Activated naive CD4-positive, alpha-beta T cell treated with anti-CD3 and anti-CD28 coated beads, Interleukin-2, amount 50 U/mL, for 72 hours (primary cell): Measurements from ENCODE around the gene SARS1. TPM values are rescaled to one million over a fixed set of nuclear protein-coding genes. Genes with fewer than 3 reads are reported as not detected.
"Not testable (repeated sequence)": the region's sequence is repeated elsewhere in the genome, so short reads cannot be mapped to it uniquely, and the experiment has no call there.

Experiments
- ATAC-seq, 2 donors: fragments of 150-1000 bp; cut with Tn5 transposase; 2 replicates each; pipeline ENCODE4 v1.10.0; 2021; ENCODE audit warnings: mild to moderate bottlenecking in 2 of 2, moderate library complexity in 2 of 2
- DNase-seq, 2 donors: peaks; one replicate each; pipeline ENCODE4 v3.0.0; 2021 to 2022; ENCODE audit warnings: low spot score in 2 of 2
- H3K27ac Mint-ChIP-seq, 2 donors: one replicate each; pipeline ENCODE4 v1.8.0; 2022; ENCODE audit warnings: mild to moderate bottlenecking in 2 of 2, mixed read lengths in 2 of 2
- H3K36me3 Mint-ChIP-seq, 2 donors: one replicate each; pipeline ENCODE4 v1.8.0; 2022; ENCODE audit warnings: mixed read lengths in 2 of 2
- H3K9me3 Mint-ChIP-seq, 2 donors: one replicate each; pipeline ENCODE4 v1.8.0; 2022; ENCODE audit warnings: mixed read lengths in 2 of 2
- total RNA-seq, 2 donors: library from RNA; stranded (reverse); gene quantifications; one replicate each; pipeline ENCODE4 v1.2.3, GENCODE V29; 2022

Gene SARS1
- total RNA-seq, 2 donors from 2014 or later, result 179 to 273 TPM

DNA sequence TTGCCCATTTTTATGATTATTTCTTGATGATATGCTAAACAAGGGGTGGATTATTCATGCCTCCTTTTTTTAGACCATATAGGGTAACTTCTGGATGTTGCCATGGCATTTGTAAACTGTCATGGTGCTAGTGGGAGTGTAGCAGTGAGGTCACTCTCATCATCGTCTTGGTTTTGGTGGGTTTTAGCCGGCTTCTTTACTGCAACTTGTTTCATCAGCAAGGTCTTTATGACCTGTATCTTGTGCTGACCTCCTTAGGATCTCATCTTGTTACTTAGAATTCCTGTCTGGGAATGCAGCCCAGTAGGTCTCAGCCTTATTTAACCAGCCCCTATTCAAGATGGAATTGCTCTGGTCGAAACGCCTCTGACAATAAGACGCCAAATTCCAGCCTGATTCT lies 73.0 kb downstream of the SARS1 start:
- not testable (repeated sequence) for H3K27ac Mint-ChIP-seq, H3K9me3 Mint-ChIP-seq, DNase-seq, ATAC-seq, H3K36me3 Mint-ChIP-seq

Other genes with a start within 250 kb of the SARS1 start
- 10 to 100 TPM in 1 of 2 donors, 1 to 10 TPM in 1; 7.9 to 11.5 TPM for gene WDR47, start 171.8 kb upstream of the SARS1 start, total RNA-seq
- gene TAF13, start 137.9 kb upstream of the SARS1 start, total RNA-seq, result 10 to 100 TPM; 15.4 to 49.0 TPM
- 10 to 100 TPM; 24.0 to 54.9 TPM for gene TMEM167B, start 123.2 kb upstream of the SARS1 start, total RNA-seq
- 10 to 100 TPM in 1 of 2 donors, 1 to 10 TPM in 1; 5.7 to 15.0 TPM for gene ELAPOR1, start 99.8 kb upstream of the SARS1 start, total RNA-seq
- 1 to 10 TPM in 1 of 2 donors, under 1 TPM in 1; 0.39 to 3.9 TPM for gene CELSR2, start 35.6 kb downstream of the SARS1 start, total RNA-seq
- gene PSRC1, start 69.2 kb downstream of the SARS1 start, total RNA-seq, result 10 to 100 TPM; 20.5 to 23.9 TPM
- gene MYBPHL, start 93.1 kb downstream of the SARS1 start, total RNA-seq, result not detected
- 1 to 10 TPM; 1.5 to 1.8 TPM for gene SORT1, start 184.0 kb downstream of the SARS1 start, total RNA-seq
- 100 to 1,000 TPM; 185 to 189 TPM for gene PSMA5, start 212.5 kb downstream of the SARS1 start, total RNA-seq